Measurements from ENCODE around the gene SPP1. TPM values are rescaled to one million over a fixed set of nuclear protein-coding genes. Genes with fewer than 3 reads are reported as not detected.

Gene SPP1
- total RNA-seq, 4 donors from 2014 or later: 5.6 to 37.8 (median 10.3) TPM

DNA sequence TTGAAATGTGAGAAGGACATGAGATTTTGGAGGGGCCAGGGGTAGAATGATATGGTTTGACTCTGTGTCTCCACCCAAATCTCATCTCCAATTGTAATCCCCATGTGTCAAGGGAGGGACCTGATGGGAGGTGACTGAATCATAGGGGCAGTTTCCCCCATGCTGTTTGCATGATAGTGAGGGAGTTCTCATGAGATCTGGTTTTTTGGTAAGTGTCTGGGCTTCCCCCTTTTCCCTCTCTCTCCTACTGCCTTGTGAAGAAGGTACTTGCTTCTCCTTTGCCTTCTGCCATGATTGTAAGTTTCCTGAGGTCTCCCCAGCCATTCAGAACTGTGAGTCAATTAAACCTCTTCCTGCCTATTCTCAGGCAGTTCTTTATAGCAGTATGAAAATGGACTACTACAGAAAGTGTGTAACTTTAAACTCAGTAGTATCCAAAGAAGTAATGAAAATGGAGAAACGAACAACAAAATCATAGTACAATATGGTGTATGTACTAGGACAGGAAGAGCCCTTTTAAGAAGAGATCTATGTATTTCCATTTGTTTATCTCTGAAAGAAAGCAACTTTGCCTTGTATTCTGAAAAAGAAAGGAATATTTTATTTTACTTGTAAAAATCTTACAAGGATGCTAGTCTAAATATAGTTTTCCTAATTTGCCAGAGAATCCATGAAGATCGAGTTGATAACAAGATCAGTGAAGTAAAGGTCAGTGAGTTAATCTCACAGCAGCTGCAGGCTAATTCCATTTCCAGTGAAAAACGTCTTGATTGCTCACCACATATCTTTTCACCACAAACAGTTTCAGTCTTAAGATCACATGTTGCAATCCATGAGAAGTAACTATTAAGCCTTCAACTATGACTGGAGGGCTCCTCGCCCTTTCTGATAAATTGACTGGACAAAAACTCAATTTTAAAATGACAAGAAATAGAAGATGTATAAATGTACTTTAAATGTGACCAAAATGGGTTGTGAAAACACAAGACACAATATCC, 52.4 kb downstream of the SPP1 start:
- Histone ChIP-seq H3K27me3 (no peaks in the 10 kb centered on the region), H3K9me3 (peaks cover 0 to 9% (median 0%) of the 10 kb centered on the region in 3 donors), H3K4me3 (no peak overlapping the region), H3K36me3 (peaks cover 0 to 52% of the 10 kb centered on the region in 2 donors), H3K4me1 (peaks cover 0 to 21% (median 0%) of the 10 kb centered on the region in 3 donors), H3K27ac (peak overlapping the region in 2 of 4 donors; percentile 26 to 29)
- peak; percentile 68 for ATAC-seq
- 40 to 41% methylated on average over 4 of the region's 4 CpGs for WGBS, 2 donors (ENCODE audit: low coverage in 1 of 2)
- no peak for TF ChIP-seq EP300 (IDR thresholded peaks at IDR 0.05)
- peak; percentile 55 for TF ChIP-seq POLR2AphosphoS5 (IDR thresholded peaks at IDR 0.05)

DNA sequence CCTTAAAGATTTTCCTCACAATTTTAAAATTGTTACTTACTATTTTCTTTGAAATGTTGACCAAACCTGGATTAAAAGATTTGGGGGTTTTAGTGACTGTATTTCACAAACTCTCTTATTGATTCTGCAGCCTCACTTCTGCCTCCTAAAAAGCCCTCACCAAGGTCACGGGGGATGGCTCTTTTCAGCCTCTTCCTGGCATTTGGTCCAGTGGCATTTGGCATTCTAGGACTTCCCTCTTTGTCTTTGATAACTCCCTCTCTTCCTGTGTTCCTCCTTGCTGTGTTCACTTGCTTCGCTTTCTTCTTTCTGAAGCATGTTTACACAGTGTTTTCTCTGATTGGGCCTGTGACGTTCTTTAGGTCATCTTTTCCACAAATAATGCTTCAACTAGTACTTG, 53.4 kb downstream of the SPP1 start:
- H3K27me3 ChIP-seq: no peaks in the 10 kb centered on the region
- peaks cover 0 to 9% (median 0%) of the 10 kb centered on the region in 3 donors for H3K9me3 ChIP-seq
- TF ChIP-seq, protein P1, sequence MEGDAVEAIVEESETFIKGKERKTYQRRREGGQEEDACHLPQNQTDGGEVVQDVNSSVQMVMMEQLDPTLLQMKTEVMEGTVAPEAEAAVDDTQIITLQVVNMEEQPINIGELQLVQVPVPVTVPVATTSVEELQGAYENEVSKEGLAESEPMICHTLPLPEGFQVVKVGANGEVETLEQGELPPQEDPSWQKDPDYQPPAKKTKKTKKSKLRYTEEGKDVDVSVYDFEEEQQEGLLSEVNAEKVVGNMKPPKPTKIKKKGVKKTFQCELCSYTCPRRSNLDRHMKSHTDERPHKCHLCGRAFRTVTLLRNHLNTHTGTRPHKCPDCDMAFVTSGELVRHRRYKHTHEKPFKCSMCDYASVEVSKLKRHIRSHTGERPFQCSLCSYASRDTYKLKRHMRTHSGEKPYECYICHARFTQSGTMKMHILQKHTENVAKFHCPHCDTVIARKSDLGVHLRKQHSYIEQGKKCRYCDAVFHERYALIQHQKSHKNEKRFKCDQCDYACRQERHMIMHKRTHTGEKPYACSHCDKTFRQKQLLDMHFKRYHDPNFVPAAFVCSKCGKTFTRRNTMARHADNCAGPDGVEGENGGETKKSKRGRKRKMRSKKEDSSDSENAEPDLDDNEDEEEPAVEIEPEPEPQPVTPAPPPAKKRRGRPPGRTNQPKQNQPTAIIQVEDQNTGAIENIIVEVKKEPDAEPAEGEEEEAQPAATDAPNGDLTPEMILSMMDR (IDR thresholded peaks at IDR 0.05): no peak
- no peak for TF ChIP-seq POLR2AphosphoS5 (IDR thresholded peaks at IDR 0.05)
- TF ChIP-seq EP300 (IDR thresholded peaks at IDR 0.05): no peak
- no peak for TF ChIP-seq POLR2A (IDR thresholded peaks at IDR 0.05)
- peaks cover 0 to 50% of the 10 kb centered on the region in 2 donors for H3K36me3 ChIP-seq
- peak overlapping the region in 2 of 4 donors; percentile 5 to 14 for H3K27ac ChIP-seq
- ATAC-seq: no peak
- WGBS, 2 donors (ENCODE audit: low coverage in 1 of 2): 81 to 83% methylated on average over 1 to 3 of the region's 3 CpGs
- peaks cover 0 to 11% (median 0%) of the 10 kb centered on the region in 3 donors for H3K4me1 ChIP-seq
- no peak overlapping the region for H3K4me3 ChIP-seq

DNA sequence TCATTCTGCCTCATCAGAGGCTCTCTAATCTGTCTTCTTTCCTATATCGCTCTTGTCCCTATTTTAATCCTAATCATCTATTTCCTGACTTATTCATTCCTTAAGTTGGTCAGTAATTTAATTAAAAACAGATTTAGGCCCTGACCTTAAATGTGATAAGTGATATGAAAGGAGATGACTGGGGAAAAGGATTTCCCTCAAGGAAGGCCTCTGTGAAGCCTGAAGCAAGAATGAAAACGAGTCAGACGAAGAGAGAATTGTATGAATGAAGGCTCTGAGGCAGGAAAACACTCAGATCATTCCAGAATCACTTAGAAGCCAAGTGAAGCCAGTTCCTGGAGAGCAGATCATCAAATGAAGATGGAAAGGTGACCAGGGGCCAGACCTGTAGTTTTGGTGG, 54.0 kb downstream of the SPP1 start:
- Histone ChIP-seq H3K27ac (peak overlapping the region in 2 of 4 donors; percentile 5 to 14), H3K36me3 (peaks cover 0 to 50% of the 10 kb centered on the region in 2 donors), H3K9me3 (peaks cover 0 to 9% (median 0%) of the 10 kb centered on the region in 3 donors), H3K4me1 (peaks cover 0 to 10% (median 0%) of the 10 kb centered on the region in 3 donors), H3K4me3 (no peak overlapping the region), H3K27me3 (no peaks in the 10 kb centered on the region)
- WGBS, 2 donors (ENCODE audit: low coverage in 1 of 2): 89 to 100% methylated on average over 1 to 3 of the region's 3 CpGs
- ATAC-seq: no peak
- no peak for TF ChIP-seq POLR2A (IDR thresholded peaks at IDR 0.05)
- TF ChIP-seq EP300 (IDR thresholded peaks at IDR 0.05): no peak
- TF ChIP-seq, protein P1 (IDR thresholded peaks at IDR 0.05): no peak
- TF ChIP-seq POLR2AphosphoS5 (IDR thresholded peaks at IDR 0.05): no peak

DNA sequence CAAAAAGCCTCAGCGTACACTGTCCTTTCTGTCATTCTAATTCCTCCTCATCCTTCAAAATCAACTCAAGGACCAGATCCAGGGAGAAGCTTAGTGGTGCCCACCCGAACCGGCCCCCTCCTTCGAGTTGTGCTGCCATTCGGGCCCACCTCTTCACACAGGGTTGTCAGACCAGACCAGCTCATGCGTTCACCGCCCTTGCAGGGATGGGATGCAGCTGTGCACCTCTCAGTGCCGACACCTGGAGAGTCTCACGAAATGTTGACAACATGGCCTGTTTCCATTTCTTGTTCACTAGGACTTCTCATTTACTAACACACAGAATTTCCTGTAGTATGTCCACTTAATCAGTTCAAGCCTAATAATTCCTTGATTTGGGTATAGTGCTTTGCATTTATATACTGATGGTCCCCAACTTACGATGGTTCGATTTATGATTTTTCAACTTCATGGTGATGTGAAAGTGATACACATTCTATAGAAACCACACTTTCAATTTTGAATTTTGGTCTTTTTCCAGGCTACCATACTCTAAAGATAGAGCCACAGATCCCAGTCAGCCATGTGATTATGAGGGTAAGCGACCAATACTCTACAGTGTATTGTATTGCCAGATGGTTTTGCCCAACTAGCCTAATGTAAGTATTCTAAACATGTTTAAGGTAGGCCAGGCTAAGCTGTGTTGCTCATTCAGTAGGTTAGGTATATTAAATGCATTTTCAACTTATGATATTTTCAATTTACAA, 55.2 kb downstream of the SPP1 start:
- ATAC-seq: no peak
- Histone ChIP-seq H3K27me3 (no peaks in the 10 kb centered on the region), H3K27ac (no peak overlapping the region), H3K9me3 (peaks cover 0 to 6% (median 0%) of the 10 kb centered on the region in 3 donors), H3K4me1 (peaks cover 0 to 10% (median 0%) of the 10 kb centered on the region in 3 donors), H3K4me3 (no peak overlapping the region), H3K36me3 (peaks cover 0 to 59% of the 10 kb centered on the region in 2 donors)
- TF ChIP-seq POLR2AphosphoS5 (IDR thresholded peaks at IDR 0.05) (no peak), EP300 (IDR thresholded peaks at IDR 0.05) (no peak), POLR2A (IDR thresholded peaks at IDR 0.05) (no peak)
- TF ChIP-seq, protein P1 (IDR thresholded peaks at IDR 0.05): no peak
- 78 to 81% methylated on average over 8 to 11 of the region's 12 CpGs for WGBS, 2 donors (ENCODE audit: low coverage in 1 of 2)

Small RNA genes within 50 kb of the gene (small RNA-seq; reads per million reads assigned to genes)
- gene RNU1-36P: 0 reads per million in 4 donors

Other genes with a start within 250 kb of the SPP1 start
- not detected for gene IBSP, start 176.2 kb upstream of the SPP1 start, total RNA-seq
- not detected for gene MEPE, start 142.7 kb upstream of the SPP1 start, total RNA-seq
- gene PKD2, start 31.9 kb downstream of the SPP1 start, total RNA-seq: 100 to 1,000 TPM in 3 of 4 donors, 10 to 100 TPM in 1; 84.5 to 125 (median 117) TPM
- 1 to 10 TPM; 1.1 to 5.0 (median 2.6) TPM for gene ABCG2, start 182.9 kb downstream of the SPP1 start, total RNA-seq

Data from gastroesophageal sphincter (tissue), 4 donors.